Large intestine (tissue), 3 donors: Measurements from ENCODE around the gene CD33. TPM values are rescaled to one million over a fixed set of nuclear protein-coding genes. Genes with fewer than 3 reads are reported as not detected.

Experiments used
- DNase-seq, 2 donors: peaks; one replicate each; pipeline versions ENCODE4 v3.0.0 to v3.0.0-alpha.2; 2013
- H3K27ac ChIP-seq: one replicate; pipeline ENCODE4 v1.5.1; 2013; ENCODE audit warnings: low read length
- H3K27me3 ChIP-seq: 2 replicates; pipeline ENCODE4 v1.6.1; 2013; ENCODE audit warnings: low read length; ENCODE audit not compliant: control insufficient read depth, insufficient read depth
- H3K36me3 ChIP-seq: 2 replicates; pipeline ENCODE4 v1.6.1; 2013; ENCODE audit warnings: low read length; ENCODE audit not compliant: control insufficient read depth, insufficient read depth
- H3K4me1 ChIP-seq: one replicate; pipeline ENCODE4 v1.6.1; 2013; ENCODE audit warnings: low read length; ENCODE audit not compliant: control insufficient read depth, insufficient read depth
- H3K4me3 ChIP-seq: one replicate; pipeline ENCODE4 v1.5.1; 2013; ENCODE audit warnings: low read length
- H3K9me3 ChIP-seq: one replicate; pipeline ENCODE4 v1.6.1; 2013; ENCODE audit warnings: mild to moderate bottlenecking, low read depth, low read length, moderate library complexity; ENCODE audit not compliant: control insufficient read depth
- WGBS: methylation state at CpG from one replicate; pipeline ENCODE4 v1.1.5; 2013; ENCODE audit warnings: low lambda C conversion rate; ENCODE audit not compliant: insufficient coverage; 5-methylcytosine and 5-hydroxymethylcytosine counted together
- polyA plus RNA-seq: library from polyadenylated mRNA; unstranded; fragments of 120-200 nt; gene quantifications from one replicate; pipeline ENCODE4 v1.2.1, GENCODE V29; 2013

The CD33 gene
- polyA plus RNA-seq, 1 donor, result 5.4 TPM

DNA sequence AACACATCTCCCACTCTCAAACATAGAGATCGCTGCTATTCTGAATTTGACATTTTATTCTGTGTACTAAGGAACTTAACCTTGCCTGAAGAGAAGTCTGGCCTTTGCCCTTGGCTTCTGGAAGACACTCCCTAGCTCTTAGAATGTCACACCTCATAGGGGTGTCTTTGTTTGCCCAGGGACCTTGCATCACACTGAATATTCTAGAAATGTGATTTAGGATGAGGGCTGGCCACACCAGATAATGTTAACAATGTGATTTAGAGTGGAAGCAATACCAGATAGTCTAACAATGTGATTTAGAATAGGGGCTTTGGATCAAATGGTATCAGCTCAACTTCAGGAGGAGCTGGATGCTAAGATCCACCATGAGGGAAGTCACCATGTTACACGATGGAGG is 32.6 kb downstream of the CD33 start:
- H3K27me3 ChIP-seq, result no peaks in the 10 kb centered on the region
- WGBS, result 80% methylated on average over 1 of the region's 2 CpGs
- H3K9me3 ChIP-seq, result no peaks in the 10 kb centered on the region
- no peak overlapping the region for H3K4me3 ChIP-seq
- H3K4me1 ChIP-seq, result no peaks in the 10 kb centered on the region
- no peak for DNase-seq
- H3K36me3 ChIP-seq, result no peaks in the 10 kb centered on the region
- H3K27ac ChIP-seq, result no peak overlapping the region

DNA sequence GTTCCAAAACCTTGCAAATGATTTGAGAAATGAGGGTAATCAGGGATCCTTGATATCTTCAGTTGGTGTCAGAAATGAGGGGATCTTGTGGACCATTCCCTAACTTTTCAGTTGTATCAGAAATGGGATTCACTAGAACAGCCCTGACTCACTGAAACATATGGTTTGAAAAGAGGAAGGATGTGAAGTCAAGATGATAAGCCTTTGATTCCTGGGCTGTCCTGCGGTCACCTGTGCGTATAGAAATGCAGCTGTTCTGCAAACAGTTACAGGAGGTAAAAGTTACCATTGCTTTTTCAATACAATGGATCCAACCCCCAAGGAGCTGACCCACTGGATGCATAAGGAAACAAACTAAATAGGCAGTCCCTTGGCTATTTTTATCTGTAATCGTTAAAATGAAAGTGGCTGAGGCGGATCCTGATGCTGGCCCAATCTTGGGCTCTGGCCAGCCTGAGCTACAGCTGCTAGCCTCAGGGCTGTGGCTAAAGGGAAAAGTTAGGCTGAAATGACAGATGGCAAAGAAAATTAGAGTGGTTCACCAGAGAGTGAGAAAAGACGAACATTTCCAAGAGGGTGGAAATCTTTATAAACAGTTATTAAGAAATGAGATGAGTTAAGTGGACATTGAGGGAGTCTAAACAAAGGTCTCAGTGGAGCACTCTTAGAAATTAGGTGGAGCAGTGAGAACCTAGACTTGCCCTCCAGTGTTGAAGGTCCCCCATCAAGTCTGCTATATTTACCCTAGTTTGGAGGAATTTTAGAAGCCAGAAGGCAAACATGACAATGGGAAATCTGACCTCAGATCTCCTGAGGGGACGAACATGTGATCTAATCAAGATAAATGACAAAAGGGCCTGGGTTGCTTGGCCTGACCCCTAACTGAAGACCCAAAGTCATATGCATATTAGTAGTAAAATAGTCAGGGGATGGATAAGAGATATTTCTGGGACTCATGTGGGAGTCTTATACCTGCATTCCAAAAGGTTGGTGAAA is 33.6 kb downstream of the CD33 start:
- WGBS, result 86% methylated on average over 1 of the region's 6 CpGs

GRCh38 chr19:51259348-51260245 is 34.7 kb downstream of the CD33 start:
- 0% methylated on average over 1 of the region's 5 CpGs for WGBS
- Histone ChIP-seq H3K4me1 (no peaks in the 10 kb centered on the region), H3K36me3 (no peaks in the 10 kb centered on the region), H3K9me3 (no peaks in the 10 kb centered on the region), H3K27ac (no peak overlapping the region), H3K4me3 (no peak overlapping the region), H3K27me3 (no peaks in the 10 kb centered on the region)
- no peak for DNase-seq

More for the DNA sequence above, 33.6 kb downstream of the CD33 start:
- Histone ChIP-seq H3K9me3 (no peaks in the 10 kb centered on the region), H3K27ac (no peak overlapping the region), H3K4me3 (no peak overlapping the region), H3K4me1 (no peaks in the 10 kb centered on the region), H3K27me3 (no peaks in the 10 kb centered on the region), H3K36me3 (no peaks in the 10 kb centered on the region)
- no peak for DNase-seq

DNA sequence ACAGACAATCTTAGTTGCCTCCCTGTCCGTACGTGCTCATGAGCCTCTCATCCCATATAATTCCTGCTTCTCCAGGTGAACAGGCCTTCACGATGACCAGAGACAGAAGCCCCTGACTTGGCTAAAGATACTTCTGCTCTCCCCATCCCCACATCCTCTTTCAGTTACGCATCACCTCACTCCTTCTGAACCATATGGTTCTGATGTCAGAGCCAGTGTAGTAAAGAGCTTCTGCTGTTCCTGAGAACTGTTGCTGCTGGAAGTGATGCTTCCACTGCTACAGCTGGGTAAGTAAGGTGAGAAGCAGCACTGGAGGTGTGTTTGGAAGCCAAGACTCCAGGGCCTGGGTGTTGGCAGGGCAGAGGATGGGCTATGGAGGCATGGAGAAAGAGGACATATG is 38.9 kb downstream of the CD33 start:
- Histone ChIP-seq H3K4me3 (no peak overlapping the region), H3K9me3 (no peaks in the 10 kb centered on the region), H3K27me3 (no peaks in the 10 kb centered on the region), H3K36me3 (no peaks in the 10 kb centered on the region), H3K27ac (no peak overlapping the region), H3K4me1 (no peaks in the 10 kb centered on the region)
- no CpG with 5 or more reads among the region's 4 CpGs for WGBS
- DNase-seq, result no peak

- DNase-seq, result no peak
- Histone ChIP-seq H3K9me3 (no peaks in the 10 kb centered on the region), H3K4me1 (no peaks in the 10 kb centered on the region), H3K27ac (no peak overlapping the region), H3K27me3 (peaks cover 3% of the 10 kb centered on the region), H3K36me3 (no peaks in the 10 kb centered on the region), H3K4me3 (no peak overlapping the region)
- WGBS, result 80% methylated on average over 1 of the region's 26 CpGs
Measured at GRCh38 chr19:51271067-51271466, 46.2 kb downstream of the CD33 start.

DNA sequence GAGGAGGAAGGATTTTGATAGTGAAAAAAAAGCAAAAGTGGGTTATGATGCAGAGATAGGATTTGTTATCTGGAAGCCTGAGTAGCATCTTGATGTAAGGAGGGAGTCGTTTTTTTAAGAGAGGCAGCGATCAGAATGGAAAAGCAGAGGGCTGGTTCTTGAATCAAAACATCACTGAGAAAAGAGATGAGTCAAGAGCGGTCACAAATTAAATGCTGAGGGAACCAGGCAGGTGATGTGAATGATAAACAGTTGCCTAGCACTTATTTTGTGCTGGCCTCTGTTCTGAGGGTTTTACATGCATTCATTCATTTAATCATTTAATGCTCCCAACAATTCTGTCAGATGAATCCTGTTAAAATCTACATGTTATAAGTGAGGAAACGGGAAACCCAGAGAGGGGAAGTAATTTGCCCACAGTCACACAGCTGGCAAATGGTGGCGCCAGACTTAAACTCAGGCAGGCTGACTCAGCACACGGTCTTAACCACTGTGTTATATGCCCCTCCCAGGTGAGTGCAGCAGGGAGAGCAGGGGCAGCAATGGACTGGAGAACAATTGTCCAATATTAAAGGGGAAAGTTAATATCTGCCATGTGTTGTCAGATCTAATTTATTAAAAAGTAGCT is 47.4 kb downstream of the CD33 start:
- H3K27ac ChIP-seq, result no peak overlapping the region
- peaks cover 3% of the 10 kb centered on the region for H3K27me3 ChIP-seq
- no peaks in the 10 kb centered on the region for H3K36me3 ChIP-seq
- no peak for DNase-seq
- no peak overlapping the region for H3K4me3 ChIP-seq
- no peaks in the 10 kb centered on the region for H3K9me3 ChIP-seq
- 100% methylated on average over 1 of the region's 6 CpGs for WGBS
- H3K4me1 ChIP-seq, result no peaks in the 10 kb centered on the region

DNA sequence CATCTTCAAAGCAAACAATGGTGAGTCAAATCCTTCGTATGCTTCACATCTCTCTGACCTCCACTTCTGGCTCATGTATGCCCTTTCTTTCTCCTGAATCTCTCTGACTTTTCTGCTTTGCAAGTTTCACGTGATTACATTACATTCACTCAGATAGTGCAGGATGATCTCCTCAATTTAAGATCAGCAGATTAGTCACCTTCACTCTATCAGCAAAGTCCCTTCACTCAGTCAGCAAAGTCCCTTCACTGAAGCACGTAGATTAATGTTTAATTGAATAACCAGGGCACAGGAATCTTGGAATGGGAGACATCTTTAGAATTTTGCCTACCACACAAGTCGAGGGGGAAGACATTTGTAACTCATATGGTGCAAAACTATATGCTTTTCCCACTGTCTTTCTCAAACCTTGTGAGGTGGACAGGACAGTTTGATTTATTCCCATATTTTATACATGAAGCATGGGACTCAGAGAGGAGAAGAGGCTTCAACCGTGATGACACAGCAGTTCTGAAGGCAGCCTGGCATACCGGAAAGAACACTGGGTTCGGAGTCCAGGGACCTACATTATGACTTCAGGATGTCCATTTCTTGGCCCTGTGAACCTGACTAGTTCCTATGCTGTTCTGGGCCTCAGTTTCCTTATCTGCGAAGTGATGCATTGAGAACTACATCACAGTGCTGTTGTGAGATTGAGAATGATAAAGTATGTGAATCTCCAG is 49.3 kb downstream of the CD33 start:
- no peak overlapping the region for H3K4me3 ChIP-seq
- DNase-seq, result no peak
- H3K9me3 ChIP-seq, result no peaks in the 10 kb centered on the region
- H3K27ac ChIP-seq, result no peak overlapping the region
- peaks cover 3% of the 10 kb centered on the region for H3K27me3 ChIP-seq
- no peaks in the 10 kb centered on the region for H3K36me3 ChIP-seq
- WGBS, result 33% methylated on average over 2 of the region's 8 CpGs
- H3K4me1 ChIP-seq, result no peaks in the 10 kb centered on the region

DNA sequence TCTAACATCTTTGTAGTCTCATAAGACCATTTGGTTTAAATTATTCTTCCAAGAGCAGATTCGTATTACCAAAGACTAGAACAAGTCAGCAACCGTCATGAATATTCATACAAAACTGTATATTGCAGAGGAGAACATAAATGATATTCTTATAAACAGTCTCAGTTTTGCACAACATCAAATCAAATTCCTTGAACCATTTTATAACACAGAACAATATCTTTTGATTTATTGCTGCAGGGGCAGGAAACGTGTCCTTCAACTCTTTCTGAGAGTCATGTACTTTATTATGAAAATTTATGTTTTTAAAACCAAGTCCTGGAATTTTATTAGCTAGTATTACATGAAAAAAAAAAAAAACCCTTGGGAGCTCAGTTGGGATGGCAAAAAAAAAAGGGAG is 52.2 kb downstream of the CD33 start:
- H3K27me3 ChIP-seq, result no peaks in the 10 kb centered on the region
- H3K4me1 ChIP-seq, result no peaks in the 10 kb centered on the region
- DNase-seq, result no peak
- H3K36me3 ChIP-seq, result no peaks in the 10 kb centered on the region
- WGBS, result 78% methylated on average over 3 of the region's 3 CpGs
- H3K4me3 ChIP-seq, result no peak overlapping the region
- no peaks in the 10 kb centered on the region for H3K9me3 ChIP-seq
- H3K27ac ChIP-seq, result no peak overlapping the region

GRCh38 chr19:51282335-51282734 is 57.5 kb downstream of the CD33 start:
- DNase-seq, result no peak
- no CpG with 5 or more reads among the region's 4 CpGs for WGBS
- Histone ChIP-seq H3K36me3 (no peaks in the 10 kb centered on the region), H3K9me3 (no peaks in the 10 kb centered on the region), H3K27ac (no peak overlapping the region), H3K4me1 (no peaks in the 10 kb centered on the region), H3K4me3 (no peak overlapping the region), H3K27me3 (no peaks in the 10 kb centered on the region)
